ENCODE data around the gene SEMA5A. TPM values are rescaled to one million over a fixed set of nuclear protein-coding genes. Genes with fewer than 3 reads are reported as not detected.

SEMA5A gene
- total and polyA plus RNA-seq, 2 donors (not counting 1 experiment from before 2014, with no cell fraction given): not detected

DNA sequence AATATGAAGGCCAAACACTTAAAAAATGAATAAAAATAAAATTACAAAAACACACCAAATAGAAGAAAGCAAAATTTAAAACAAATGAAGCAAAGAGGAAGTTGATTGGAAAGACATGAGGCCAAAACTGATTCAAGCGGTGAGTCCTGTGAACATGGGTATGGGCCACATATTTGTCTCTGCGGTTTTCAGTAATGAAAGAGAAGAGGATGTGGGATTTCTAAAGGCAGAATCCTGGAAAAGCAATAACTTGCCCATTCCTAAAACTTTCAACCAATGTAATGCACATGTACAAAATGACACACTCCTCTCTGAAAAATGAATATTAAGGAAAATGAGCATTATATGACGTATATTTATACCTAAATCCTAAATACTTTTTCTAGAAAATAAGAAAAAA, 263.7 kb downstream of the SEMA5A start:
- ChIA-PET CTCF (no interaction called here), POLR2A (no interaction called here)
- no peak overlapping the region for H3K4me3 Mint-ChIP-seq
- H3K4me1 ChIP-seq (ENCODE audit: control insufficient read depth in 2 of 2, insufficient read depth in 2 of 2, low read length in 2 of 2): no peaks in the 10 kb centered on the region
- no peak for DNase-seq
- no peaks in the 10 kb centered on the region for H3K36me3 ChIP-seq (replicated peaks in 1 of 2; ENCODE audit: control extremely low read depth in 1 of 2, control insufficient read depth in 1 of 2, extremely low read depth in 1 of 2, insufficient read depth in 2 of 2, low read length in 1 of 2)
- no peak overlapping the region for H3K4me3 ChIP-seq (ENCODE audit: control extremely low read depth in 1 of 5, extremely low read depth in 1 of 5, insufficient read depth in 1 of 5, low read depth in 2 of 5, low read length in 4 of 5)
- H3K9me3 Mint-ChIP-seq (ENCODE audit: insufficient read depth): no peaks in the 10 kb centered on the region
- TF ChIP-seq EZH2 (IDR thresholded peaks at IDR 0.05; ENCODE audit: borderline replicate concordance, insufficient read depth, low read depth, low read length, poor library complexity, severe bottlenecking): no peak
- no peak for TF ChIP-seq CTCF (IDR thresholded peaks at IDR 0.05)
- no peaks in the 10 kb centered on the region for H3K27me3 ChIP-seq (replicated peaks in 1 of 4; ENCODE audit: control extremely low read depth in 1 of 4, control insufficient read depth in 3 of 4, insufficient read depth in 4 of 4, low read length in 3 of 4)
- WGBS (ENCODE audit: insufficient coverage): no CpG with 5 or more reads among the region's 3 CpGs
- intact Hi-C loops (cut with micrococcal nuclease): no loop called here
- no peaks in the 10 kb centered on the region for H4K20me1 ChIP-seq (ENCODE audit: control insufficient read depth, insufficient read depth, low read length, poor library complexity, severe bottlenecking)
- no peaks in the 10 kb centered on the region for H3K79me2 ChIP-seq (ENCODE audit: control insufficient read depth, insufficient read depth, low read length)
- no peak overlapping the region for H3K4me2 ChIP-seq (replicated peaks; ENCODE audit: low read depth, low read length, poor library complexity, severe bottlenecking)
- no peak overlapping the region for H3K27ac Mint-ChIP-seq
- no peaks in the 10 kb centered on the region for H3K27me3 Mint-ChIP-seq
- H3K9me3 ChIP-seq (ENCODE audit: control extremely low read depth in 1 of 3, control insufficient read depth in 2 of 3, insufficient read depth in 1 of 3, low read length in 2 of 3): peaks cover 0 to 8% (median 0%) of the 10 kb centered on the region in 3 donors
- no peak overlapping the region for H3K9ac ChIP-seq (ENCODE audit: low read length)
- ATAC-seq (ENCODE audit: low read depth): no peak
- no peaks in the 10 kb centered on the region for H3K4me1 Mint-ChIP-seq
- H2AFZ ChIP-seq (ENCODE audit: insufficient read depth, low read depth, low read length, poor library complexity, severe bottlenecking): no peak overlapping the region
- no peak overlapping the region for H3K27ac ChIP-seq (ENCODE audit: low read length in 2 of 2)

- H3K9me3 Mint-ChIP-seq (ENCODE audit: insufficient read depth): no peaks in the 10 kb centered on the region
- H3K4me3 ChIP-seq (ENCODE audit: control extremely low read depth in 1 of 5, extremely low read depth in 1 of 5, insufficient read depth in 1 of 5, low read depth in 2 of 5, low read length in 4 of 5): no peak overlapping the region
- no peaks in the 10 kb centered on the region for H3K4me1 ChIP-seq (ENCODE audit: control insufficient read depth in 2 of 2, insufficient read depth in 2 of 2, low read length in 2 of 2)
- no peaks in the 10 kb centered on the region for H4K20me1 ChIP-seq (ENCODE audit: control insufficient read depth, insufficient read depth, low read length, poor library complexity, severe bottlenecking)
- H3K27ac Mint-ChIP-seq: no peak overlapping the region
- no peak overlapping the region for H2AFZ ChIP-seq (ENCODE audit: insufficient read depth, low read depth, low read length, poor library complexity, severe bottlenecking)
- ATAC-seq (ENCODE audit: low read depth): no peak
- H3K36me3 ChIP-seq (replicated peaks in 1 of 2; ENCODE audit: control extremely low read depth in 1 of 2, control insufficient read depth in 1 of 2, extremely low read depth in 1 of 2, insufficient read depth in 2 of 2, low read length in 1 of 2): no peaks in the 10 kb centered on the region
- H3K27me3 ChIP-seq (replicated peaks in 1 of 4; ENCODE audit: control extremely low read depth in 1 of 4, control insufficient read depth in 3 of 4, insufficient read depth in 4 of 4, low read length in 3 of 4): no peaks in the 10 kb centered on the region
- H3K4me1 Mint-ChIP-seq: no peaks in the 10 kb centered on the region
- WGBS (ENCODE audit: insufficient coverage): no CpG with 5 or more reads among the region's 1 CpG
- no peaks in the 10 kb centered on the region for H3K27me3 Mint-ChIP-seq
- CTCF ChIA-PET: no interaction called here
- H3K4me3 Mint-ChIP-seq: no peak overlapping the region
- H3K27ac ChIP-seq (ENCODE audit: low read length in 2 of 2): no peak overlapping the region
- H3K4me2 ChIP-seq (replicated peaks; ENCODE audit: low read depth, low read length, poor library complexity, severe bottlenecking): no peak overlapping the region
- no peak for TF ChIP-seq CTCF (IDR thresholded peaks at IDR 0.05)
- TF ChIP-seq EZH2 (IDR thresholded peaks at IDR 0.05; ENCODE audit: borderline replicate concordance, insufficient read depth, low read depth, low read length, poor library complexity, severe bottlenecking): no peak
- H3K9ac ChIP-seq (ENCODE audit: low read length): no peak overlapping the region
- POLR2A ChIA-PET: no interaction called here
- intact Hi-C loops (cut with micrococcal nuclease): no loop called here
- DNase-seq: no peak
- peaks cover 0 to 8% (median 0%) of the 10 kb centered on the region in 3 donors for H3K9me3 ChIP-seq (ENCODE audit: control extremely low read depth in 1 of 3, control insufficient read depth in 2 of 3, insufficient read depth in 1 of 3, low read length in 2 of 3)
- no peaks in the 10 kb centered on the region for H3K79me2 ChIP-seq (ENCODE audit: control insufficient read depth, insufficient read depth, low read length)
Measured at GRCh38 chr5:9279774-9280173, 266.1 kb downstream of the SEMA5A start.

Measured in B cell (primary cell).